SK-N-MC (cell line): Measurements from ENCODE around the gene ZBTB49.

ENCODE experiments used
- EZH2 ChIP-seq: fragments of 200-600 bp; sonication (generic); IDR thresholded peaks from one replicate; pipeline ENCODE4 v1.6.1; 2017; ENCODE audit warnings: antibody characterized with exemption
- POLR2AphosphoS5 ChIP-seq: IDR thresholded peaks from 2 replicates; pipeline ENCODE4 v1.6.1; 2012; ENCODE audit warnings: mild to moderate bottlenecking, low read depth, low read length, borderline replicate concordance

- no peak for TF ChIP-seq POLR2AphosphoS5
- no peak for TF ChIP-seq EZH2
Measured at GRCh38 chr4:4327652-4328121, 37.6 kb downstream of the ZBTB49 start.
